ENCODE results near the gene PFKFB1.

The PFKFB1 gene
- 0.31 to 0.67 reads per million in 2 donors for total RNA-seq

DNA sequence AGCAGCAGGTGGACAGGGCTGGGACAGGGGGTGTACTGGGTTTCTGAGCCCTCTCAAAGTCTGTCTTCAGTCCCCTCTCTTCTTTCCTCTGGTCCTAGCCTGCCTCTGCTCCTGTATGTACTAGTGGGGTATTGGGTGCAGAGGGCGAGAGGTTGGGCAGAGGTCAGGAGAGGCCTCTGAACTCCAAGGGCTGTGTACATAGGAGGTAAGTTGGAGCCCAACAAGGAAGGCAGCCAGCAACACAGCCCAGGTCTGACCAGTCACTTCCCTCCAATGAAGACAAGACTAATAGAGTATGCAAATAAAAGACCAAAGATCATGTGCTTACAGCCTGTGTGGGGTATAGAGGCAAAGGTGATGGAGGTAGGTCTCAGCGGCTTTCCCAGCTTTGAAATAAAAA lies at the start of gene PFKFB1:
Gene PFKFB1 (minus strand): TSS at position 90 of the 400 bp plus-strand sequence. CDS start 181 bp downstream, outside the sequence.
- no peak for DNase-seq

DNA sequence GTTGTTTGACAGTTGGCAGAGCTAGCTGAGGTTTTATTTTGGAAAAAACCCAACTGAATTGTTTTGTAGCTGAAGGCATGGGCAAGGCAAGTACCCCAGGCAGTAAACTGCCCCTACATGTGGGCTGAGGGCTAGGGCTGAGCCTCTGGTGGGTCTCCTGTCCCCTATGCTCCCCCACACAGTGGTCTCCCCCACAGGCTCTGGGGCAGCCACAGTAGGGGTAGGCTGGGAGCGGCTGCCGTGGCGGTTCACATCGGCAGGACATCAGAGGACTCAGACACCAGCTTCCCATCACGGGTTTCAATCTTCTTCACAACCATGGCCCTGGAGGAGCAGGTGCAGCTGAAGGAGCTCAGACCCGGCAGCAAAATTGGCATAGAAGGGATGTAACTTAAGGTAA lies 47.5 kb upstream of the PFKFB1 start:
- no peak for DNase-seq

DNA sequence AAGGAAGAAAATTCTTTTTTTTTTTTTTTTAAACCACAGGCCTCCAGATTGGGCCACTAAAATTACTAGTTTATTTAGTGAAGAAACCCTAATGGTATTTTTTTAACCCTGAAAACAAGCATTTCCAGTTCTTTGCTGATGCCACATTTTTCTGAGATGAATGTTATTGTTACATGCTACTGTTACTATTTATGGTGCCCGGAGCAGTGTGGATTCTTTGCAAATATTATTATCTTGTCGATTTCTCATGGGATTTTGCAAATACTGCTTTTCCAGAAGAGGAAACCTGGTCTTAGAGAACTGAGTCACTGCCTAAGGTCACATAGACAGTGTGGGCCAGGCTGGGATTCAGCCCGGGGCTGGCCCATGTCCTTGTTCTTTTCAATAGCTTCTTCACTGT lies 45.5 kb upstream of the PFKFB1 start:
- DNase-seq: no peak

DNA sequence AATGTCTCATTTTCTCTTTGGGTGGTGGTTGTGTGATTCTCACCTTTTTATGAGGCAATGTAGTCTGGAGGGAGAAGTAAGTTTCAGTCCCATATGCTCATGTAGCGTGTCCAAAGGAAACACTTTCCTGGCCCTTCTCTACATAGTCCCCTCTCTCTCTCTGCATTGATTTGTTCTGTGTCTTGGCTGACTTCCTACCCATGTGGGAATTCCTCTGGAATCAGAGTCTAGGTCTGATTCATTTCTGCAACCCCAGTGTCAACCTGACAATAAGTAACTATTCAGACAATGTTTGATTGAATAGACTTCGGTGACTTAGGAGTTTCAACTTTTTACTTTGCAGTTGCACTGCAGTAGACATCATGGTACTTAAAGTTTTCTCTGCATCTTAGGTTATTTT lies 39.4 kb upstream of the PFKFB1 start:
- DNase-seq: no peak

DNA sequence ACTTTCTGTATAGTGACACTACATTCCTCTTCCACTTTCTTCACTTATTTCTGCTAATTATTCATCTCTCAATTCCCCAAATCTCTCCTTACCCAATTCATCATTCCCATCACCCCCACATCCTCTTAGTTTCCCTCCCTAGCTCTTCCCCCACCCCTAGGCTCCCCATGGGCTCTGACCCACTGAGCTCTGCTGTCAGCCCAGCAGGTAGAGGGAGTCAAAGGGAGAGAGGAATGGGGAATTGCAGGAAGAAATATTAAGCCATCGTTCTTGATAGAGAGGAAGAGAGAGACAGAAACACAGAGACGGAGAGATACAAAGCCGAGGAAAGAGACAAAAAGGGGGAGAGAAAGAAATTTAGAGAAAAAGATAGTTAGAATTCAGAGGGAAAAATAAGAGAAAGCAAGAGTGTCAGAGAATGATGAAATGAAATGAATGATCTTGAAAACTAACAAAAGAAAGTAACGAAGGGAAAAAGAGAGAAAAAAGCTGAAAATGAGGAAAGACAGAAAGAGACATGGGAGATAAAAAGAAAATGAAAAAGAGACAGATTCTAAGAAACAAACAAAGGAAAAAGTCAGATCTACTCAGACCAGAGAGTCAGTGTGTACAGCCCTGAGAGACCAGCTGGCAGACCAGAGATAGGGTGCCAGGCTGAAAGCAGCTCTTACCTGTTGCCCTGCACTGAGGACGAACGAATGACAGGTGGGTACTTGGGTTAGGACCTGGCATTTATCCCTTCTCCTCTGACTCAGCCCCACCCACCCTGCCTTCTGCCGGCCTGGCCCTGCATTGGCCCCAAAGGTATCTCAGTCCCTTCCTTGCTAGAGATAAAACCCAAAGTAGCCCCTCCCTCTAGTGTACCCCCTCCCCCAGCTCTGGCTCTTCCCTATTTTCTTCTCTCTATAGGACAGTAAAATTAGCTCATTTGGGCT lies 36.5 kb upstream of the PFKFB1 start, which contains the start of gene ALAS2:
Gene ALAS2 (minus strand): TSS at position 707 of the 935 bp plus-strand sequence. CDS start 4,977 bp downstream, outside the sequence.
- DNase-seq: no peak

DNA sequence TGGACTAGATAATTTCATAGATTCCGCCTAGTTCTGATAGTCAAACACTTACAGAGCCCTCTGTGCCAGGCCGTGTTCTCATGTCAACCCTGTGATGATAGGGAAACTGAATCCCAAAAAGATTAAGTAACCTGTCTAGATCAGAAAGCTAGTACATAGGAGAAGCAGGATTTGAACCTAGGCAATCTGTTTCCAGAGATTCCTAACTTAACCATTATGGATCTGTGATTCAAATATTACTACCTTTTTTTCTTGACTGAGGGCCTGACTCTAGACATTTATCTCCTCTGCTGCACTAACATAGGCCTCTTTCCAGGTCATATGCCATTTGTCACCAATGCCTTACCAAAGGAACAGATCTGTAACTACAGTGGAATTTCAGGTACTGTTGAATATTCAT lies 35.3 kb upstream of the PFKFB1 start:
- DNase-seq: no peak

DNA sequence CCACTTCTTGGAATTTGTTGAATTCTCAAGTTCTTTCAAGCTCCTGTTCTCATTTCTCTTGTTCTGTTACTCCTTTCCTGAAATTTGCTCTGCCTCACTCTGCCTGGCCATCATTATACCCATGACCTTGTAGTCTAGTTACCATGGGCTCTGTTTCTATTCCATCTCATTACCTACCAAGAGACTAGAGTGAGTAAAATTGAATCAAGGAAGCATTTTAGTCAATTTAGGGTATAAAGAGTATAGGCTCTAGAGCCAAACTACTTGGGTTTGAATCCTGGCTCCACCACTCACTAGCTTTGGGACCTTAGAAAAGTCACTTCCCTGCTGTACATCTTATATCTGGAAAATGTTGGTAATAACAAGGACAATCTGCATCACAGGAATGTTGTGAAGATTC lies 34.6 kb upstream of the PFKFB1 start:
- no peak for DNase-seq

DNA sequence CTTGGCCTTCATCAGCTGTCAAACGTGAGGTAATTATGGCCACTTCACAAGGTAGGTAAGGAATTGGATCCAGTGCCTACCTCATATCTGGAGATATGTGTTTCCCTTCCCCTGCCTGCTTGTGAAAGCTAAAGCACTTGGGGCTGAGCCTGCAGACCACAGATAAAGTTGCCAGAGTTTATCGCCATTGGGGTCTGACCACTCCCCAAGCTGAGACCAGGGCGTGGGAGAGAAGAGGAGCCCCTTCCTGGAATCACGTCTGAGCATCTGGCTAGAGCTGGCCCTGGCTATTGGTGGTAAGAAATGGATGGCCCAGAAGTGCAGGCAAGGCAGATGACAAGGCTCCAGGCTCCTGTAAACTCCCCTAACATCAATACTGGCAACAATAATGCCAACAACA lies 34.1 kb upstream of the PFKFB1 start:
- DNase-seq: no peak

DNA sequence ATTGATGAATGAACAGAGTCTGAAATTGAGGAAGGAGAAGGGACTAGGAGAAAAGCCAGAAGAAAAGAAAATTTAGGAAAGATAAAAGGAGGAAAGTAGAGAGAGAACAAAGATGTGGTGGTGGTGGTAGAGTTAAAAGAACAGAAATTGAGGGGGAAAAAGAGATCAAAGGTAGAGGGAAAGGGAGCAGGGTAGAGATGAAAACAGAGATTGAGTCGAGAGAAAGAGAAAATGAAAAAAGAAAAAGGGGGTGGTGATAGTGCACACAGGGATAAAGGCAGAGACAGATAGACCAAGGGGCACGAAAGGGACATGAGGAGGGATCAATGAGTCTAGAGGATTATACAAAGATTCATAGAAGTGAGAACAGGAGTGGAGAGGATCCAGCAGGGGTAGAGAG lies 32.9 kb upstream of the PFKFB1 start:
- DNase-seq: no peak

DNA sequence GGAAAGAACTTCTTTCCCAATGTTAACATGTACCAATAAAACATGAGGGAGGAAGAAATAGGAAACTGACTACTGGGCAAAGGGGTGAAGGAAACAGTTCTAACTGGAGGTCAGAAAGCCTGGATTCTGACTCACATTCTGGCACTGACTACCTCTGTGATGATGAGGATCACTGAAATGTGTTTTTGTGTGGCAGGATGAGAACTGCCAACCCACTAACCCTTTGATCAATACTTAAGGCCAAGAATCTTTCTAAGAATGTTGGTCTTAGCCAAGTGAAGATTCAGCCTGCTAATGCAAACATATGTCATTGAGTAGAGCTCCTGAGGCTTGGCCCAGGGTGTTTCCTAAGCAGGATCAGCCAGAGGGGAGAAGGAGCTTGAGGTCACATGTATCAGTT lies 32.2 kb upstream of the PFKFB1 start:
- DNase-seq: no peak

DNA sequence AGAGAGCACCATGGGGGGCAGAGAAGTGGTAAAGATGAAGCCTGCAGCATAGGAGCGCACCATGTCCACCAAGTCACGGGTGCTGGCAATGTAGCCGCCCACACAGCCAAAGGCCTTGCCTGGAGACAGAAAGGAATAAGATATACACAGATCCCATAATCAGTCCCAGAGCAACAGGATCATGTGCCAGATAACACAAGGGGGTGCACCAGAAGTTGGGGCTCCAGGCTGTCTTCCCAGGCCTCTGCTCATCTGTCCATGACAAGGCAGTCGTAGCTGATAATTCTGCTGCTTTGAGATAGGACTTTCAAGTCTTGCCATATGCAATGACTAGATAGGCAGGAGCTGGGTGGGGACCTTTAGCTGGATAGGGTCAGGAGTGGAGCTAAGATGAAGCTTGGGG lies 20.9 kb upstream of the PFKFB1 start:
- DNase-seq: no peak

DNA sequence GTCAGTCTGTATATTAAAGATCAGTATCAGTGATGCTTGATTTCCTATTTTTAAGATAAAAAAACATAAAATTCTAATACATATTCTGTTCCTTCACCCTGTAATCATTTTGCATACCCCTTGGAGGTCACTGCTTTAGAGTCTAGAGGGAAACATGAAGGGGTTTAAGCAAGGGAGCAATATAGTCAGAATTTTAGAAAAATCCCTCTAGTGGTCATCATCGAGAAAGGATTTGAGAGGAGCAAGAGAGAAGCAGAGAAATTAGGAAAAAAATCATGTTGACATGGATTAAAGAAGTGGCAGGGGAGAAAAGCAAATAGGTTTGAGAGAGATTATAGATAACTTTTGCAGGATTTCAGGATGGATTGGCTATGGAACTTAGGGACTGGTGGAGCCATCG lies 17.3 kb upstream of the PFKFB1 start:
- no peak for DNase-seq

DNA sequence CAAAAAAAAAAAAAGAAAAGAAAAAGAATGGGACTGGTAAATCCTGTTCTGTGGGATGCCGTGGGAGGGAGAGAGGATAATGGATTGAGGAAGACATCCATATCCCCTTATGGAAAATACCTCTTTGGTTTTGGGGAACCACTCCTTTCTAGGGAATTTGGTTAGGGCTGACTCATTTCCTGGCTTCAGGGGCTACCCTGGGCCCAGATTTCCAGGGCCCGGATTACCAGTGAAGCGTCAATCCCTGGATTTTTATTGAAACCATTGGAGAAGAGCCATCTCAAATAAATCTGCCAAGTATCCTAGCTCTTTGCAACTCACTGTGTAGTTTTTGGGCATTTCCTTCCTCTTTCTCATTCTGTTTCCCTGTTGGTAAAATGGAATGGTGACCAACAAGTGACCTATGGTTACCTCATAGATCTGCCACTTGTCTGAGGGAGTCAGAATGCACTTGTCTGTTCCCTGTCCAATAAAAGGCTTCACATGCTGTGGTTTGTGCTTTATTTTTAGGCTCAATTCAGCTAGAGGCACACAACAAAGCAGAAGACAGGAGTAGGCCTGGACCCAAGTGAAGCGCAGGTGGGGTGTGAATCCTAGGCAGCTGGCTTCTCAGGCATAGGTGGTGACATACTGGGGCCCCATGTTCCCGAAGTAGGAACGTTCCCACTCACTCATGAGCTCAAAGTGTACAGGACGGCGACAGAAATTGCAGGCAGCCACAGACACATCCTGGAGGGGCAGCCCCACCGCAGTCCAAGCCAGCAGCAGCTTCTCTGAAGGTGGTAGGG lies 14.8 kb upstream of the PFKFB1 start:
- DNase-seq: peak in 1 of 5 experiments; percentile 5

DNA sequence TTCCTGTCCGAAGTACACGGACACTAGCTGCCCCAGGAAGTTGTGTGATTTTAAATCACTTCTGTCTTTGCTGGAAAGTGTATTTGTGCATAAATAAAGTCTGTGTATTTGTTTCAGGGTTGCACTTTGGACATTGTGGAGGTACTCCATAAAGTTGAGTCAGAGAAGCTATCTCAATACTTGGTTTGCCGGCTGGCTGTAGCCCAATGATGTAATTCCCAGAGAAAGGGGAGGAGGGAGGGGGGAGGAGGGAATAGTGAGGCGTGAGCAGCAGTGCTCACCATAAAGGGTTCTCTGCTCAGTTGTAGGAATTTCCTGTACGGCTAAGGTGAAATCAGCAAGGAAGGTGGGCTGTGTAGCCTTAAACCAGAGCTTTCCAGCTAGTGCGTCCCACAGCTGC lies 13.7 kb upstream of the PFKFB1 start:
- DNase-seq: no peak

DNA sequence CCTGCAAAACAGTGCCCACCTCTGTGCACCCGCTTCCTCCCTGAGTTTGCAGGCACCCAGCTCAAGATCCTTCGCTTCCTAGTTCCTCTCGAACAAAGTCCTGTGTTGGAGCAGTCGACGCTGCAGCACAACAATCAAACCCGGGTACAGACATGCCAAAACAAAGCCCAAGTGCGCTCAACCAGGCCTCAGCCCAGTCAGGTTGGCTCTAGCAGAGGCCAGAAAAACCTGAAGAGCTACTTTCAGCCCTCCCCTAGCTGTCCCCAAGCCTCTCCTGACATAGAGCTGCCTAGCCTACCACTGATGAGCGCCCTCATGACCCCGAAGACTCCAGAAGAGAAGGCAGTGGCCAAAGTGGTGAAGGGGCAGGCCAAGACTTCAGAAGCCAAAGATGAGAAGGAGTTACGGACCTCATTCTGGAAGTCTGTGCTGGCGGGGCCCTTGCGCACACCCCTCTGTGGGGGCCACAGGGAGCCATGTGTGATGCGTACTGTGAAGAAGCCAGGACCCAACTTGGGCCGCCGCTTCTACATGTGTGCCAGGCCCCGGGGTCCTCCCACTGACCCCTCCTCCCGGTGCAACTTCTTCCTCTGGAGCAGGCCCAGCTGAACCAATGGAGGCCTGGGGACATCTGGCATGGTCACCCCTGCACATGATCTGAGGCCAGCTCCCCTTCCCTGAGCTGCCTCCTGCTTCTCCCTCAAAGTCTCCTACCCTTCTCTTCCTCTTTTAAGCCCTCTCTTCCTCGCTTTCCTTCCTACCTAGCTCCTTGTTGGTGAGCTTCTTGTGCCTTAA lies 13.0 kb upstream of the PFKFB1 start:
- DNase-seq: no peak

DNA sequence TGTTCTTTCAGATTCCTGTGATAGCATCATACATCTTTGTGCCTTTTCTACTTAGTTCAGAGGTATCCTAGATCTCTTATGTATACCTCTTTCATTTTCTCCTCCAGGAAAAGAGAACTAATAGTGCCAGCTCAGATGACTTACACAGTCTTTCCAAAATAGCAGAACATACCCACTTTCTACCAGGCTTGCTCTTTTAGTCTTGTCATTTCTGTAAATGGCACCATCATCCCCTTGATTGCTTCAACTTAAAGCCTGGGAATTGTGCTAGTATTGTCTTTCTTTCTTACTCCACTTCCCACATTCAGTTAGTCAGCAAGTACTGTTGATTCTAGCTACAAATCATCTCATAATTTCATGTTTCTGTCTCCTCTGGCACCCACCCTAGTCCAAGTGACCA lies 11.3 kb upstream of the PFKFB1 start:
- DNase-seq: no peak

DNA sequence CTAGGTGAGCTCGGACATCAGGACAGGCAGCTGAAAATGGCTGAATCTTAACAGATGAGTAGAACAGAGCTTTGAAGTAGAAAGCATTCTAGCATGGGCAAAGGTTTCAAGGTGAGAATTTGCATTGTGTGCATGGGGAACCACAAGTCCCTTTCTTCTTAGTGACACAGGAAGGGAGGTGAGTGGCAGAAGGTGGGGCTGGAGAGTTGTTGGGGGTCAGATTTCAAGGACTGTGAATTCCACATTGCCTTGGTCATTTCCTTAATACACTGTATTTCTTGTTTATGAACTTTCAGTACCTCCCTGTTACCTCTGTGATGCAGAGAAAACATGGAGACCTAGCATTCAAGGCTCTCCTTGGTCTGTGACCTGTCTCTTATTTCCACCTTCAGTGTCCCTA lies 10.2 kb upstream of the PFKFB1 start:
- no peak for DNase-seq

DNA sequence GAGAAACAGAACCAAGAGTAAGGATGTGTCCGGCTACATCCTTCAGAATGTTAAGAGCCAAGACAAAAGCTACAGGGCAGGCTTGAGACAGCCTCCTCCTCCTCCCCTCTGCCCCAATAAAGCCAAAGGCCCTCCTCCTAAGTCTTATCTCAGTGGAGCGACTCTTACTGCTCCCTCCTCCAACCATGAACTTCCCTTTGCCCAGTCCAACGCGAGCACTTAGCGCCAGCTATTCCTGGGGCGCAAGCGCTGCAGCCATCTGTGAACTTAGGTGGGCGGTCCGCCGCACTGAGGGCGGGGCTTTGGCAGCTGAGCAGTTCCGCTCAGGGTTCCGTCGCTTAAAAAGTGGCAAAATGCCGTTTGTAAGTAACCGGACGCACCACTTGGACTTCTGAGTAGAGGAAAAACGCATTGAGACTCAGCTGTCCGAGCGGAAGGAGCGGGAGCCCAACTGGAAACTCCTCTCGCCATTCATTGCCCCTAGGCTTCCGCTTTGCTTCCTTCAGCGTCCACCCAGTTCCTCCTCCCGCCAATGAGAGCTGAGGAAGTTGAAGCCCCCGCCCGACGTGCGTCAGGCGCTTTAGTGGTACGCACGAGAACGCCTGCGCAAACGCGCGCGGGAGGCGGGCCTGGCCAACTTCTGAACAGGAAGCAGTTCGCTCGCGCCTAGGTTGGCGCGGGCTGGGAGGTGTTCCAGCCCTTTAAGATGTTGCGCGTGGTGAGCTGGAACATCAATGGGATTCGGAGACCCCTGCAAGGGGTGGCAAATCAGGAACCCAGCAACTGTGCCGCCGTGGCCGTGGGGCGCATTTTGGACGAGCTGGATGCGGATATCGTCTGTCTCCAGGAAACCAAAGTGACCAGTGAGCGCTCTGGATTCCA lies 6.0 kb upstream of the PFKFB1 start, which contains the start of gene APEX2:
Gene APEX2 (plus strand): TSS at position 647 of the 882 bp plus-strand sequence. CDS start 60 bp downstream, at position 707.
- peak; percentile 66 to 95 (median 80) for DNase-seq

DNA sequence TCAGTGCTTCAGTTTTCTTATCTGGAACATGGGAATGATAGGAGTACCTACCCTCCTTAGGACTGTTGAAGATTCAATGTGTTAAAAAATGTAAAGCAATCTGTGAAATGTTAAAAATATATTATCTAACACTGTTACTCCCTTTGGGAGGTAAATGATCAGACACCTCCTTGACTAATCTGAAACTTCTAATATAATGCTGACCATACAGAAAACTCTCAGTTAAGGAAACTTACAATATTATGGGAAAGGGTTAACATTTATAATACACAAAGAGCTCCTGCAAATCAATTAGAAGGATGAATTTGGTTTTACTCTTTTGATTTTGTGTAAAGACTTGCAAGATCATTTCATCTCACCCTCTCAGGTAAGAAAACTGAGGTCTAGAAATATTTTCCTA lies 1.6 kb upstream of the PFKFB1 start:
- DNase-seq: no peak

DNA sequence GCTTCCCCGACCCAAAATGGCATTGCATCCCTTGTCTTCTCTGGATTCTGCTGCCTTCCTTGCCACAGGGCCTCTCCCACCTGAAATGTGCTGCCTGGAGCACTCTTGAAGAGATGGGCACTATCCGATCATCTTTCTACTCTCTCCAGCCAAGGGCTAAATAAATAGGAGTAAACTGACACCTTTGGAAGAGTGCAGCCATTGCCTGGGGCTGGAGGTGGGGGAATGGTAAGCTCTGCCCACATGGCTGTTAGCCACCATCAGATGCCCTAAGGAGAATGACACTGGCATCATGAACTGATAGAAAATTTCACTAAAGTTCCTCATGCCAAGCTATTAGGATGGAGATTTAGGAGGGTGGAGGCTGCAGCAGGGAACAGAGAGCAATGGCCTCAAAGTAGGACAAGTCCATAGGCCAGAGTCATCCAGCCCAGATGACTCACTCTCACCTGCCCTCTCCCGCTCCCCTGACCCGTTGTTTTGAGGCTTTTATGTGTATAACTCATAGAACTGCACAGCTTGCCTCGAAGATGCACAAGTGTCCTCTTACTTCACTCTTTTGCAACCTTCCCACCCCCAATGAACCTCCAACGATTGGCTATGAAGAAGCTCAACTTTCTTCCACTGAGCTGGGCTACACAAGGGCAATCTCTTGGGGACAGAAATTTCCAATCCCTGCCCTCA lies 822 bp upstream of the PFKFB1 start:
- no peak for DNase-seq
